Adrenal gland (tissue), 12 donors: ENCODE results near the gene SMIM38. TPM values are rescaled to one million over a fixed set of nuclear protein-coding genes. Genes with fewer than 3 reads are reported as not detected.
"Not testable (repeated sequence)": the region's sequence is repeated elsewhere in the genome, so short reads cannot be mapped to it uniquely, and the experiment has no call there.

ENCODE experiments used
- DNase-seq, 7 donors: peaks; one replicate each; pipeline ENCODE4 v3.0.0-alpha.2; 2019 to 2020
- H3K27ac ChIP-seq, 5 donors: fragments of 200-600 bp; sonication (generic) in 4 of 5; 1 replicate in 3 of 5; 2 replicates in 2 of 5; pipeline versions ENCODE4 v1.5.1 to v1.8.0; 2016 to 2020; ENCODE audit warnings: mild to moderate bottlenecking in 1 of 5
- H3K27me3 ChIP-seq: fragments of 200-600 bp; 2 replicates; pipeline ENCODE4 v1.8.0; 2021
- H3K36me3 ChIP-seq, 2 donors: fragments of 200-600 bp; replicated peaks in 1 of 2; 1 replicate in 1 of 2; 2 replicates in 1 of 2; pipeline versions ENCODE4 v1.5.1 to v1.8.0; 2018 to 2022
- H3K4me1 ChIP-seq, 2 donors: fragments of 200-600 bp; replicated peaks in 1 of 2; 1 replicate in 1 of 2; 2 replicates in 1 of 2; pipeline versions ENCODE4 v1.5.1 to v1.8.0; 2018 to 2021
- H3K4me3 ChIP-seq, 4 donors: fragments of 200-600 bp; sonication (generic) in 3 of 4; one replicate each; pipeline ENCODE4 v1.5.1; 2016 to 2018
- H3K9me3 ChIP-seq, 3 donors: fragments of 200-600 bp; sonication (generic) in 1 of 3; replicated peaks in 1 of 3; 1 replicate in 2 of 3; 2 replicates in 1 of 3; pipeline versions ENCODE4 v1.5.1 to v1.8.0; 2016 to 2021
- POLR2A ChIP-seq, 2 donors: fragments of 450-650 bp; IDR thresholded peaks; one replicate each; pipeline ENCODE4 v1.6.1; 2017; ENCODE audit warnings: antibody characterized with exemption in 2 of 2, mild to moderate bottlenecking in 2 of 2, moderate library complexity in 1 of 2
- WGBS, 4 donors: extraction: QIAGEN DNeasy Blood & Tissue Kit in 2 of 4; methylation state at CpG; one replicate each; pipeline versions ENCODE4 v1.1.5 to v1.1.7; 2013 to 2017; 5-methylcytosine and 5-hydroxymethylcytosine counted together
- intact Hi-C, 2 donors: fragments of 100-400 bp; cut with DNase I; formaldehyde crosslinking; loops; one replicate each; pipeline versions ENCODE4 v1.14.1 to v1.15.0; 2022 to 2023
- polyA plus RNA-seq, 3 donors: library from polyadenylated mRNA; stranded (reverse); fragments of 200-250 nt in 2 of 3; fragments of 350-450 nt in 1 of 3; fragmentation: Illumina TruSeq in 1 of 3; extraction: RNeasy Lipid Tissue Mini Kit (QIAGEN cat#74804) in 1 of 3; gene quantifications; one replicate each; pipeline ENCODE4 v1.2.3, GENCODE V29; 2013 to 2014
- total RNA-seq, 9 donors: library from RNA; depleted of rRNA in 4 of 9; stranded (reverse); fragments of >200 nt in 4 of 9; fragments of 120-200 nt in 1 of 9; fragmentation: NEBNext Ultra II Directional in 1 of 9; extraction: Animal tissue kit (Norgen Biotek cat#: 25700) in 1 of 9; gene quantifications; one replicate each; pipeline versions ENCODE4 v1.1.0 to v1.2.4, GENCODE V29; 2013 to 2023
- TF ChIP-seq, protein P1 (sequence below), 6 experiments: fragments of 450-650 bp in 4 of 6; fragments of 200-600 bp in 2 of 6; sonication (generic) in 1 of 6; IDR thresholded peaks; 1 replicate in 5 of 6; 2 replicates in 1 of 6; pipeline versions ENCODE4 v1.5.1 to v1.8.0; 2016 to 2021; ENCODE audit warnings: antibody characterized with exemption in 6 of 6, mild to moderate bottlenecking in 2 of 6, moderate library complexity in 1 of 6
- donor health status: healthy with polysubstance abuse.
- donor health status: Bipolar disorder and iron deficiency.
- donor health status: DM: yes; HTN: yes; CAD: no.
- donor health status: DM: no; HTN: no; CAD: no.
- donor health status: DM: no; HTN: no; CAD: no.
- donor health status: DM: yes; HTN: yes; CAD: no.

The SMIM38 gene
- total and polyA plus RNA-seq, 12 donors = 0.11 to 0.33 (median 0.16) TPM; not detected in 4

DNA sequence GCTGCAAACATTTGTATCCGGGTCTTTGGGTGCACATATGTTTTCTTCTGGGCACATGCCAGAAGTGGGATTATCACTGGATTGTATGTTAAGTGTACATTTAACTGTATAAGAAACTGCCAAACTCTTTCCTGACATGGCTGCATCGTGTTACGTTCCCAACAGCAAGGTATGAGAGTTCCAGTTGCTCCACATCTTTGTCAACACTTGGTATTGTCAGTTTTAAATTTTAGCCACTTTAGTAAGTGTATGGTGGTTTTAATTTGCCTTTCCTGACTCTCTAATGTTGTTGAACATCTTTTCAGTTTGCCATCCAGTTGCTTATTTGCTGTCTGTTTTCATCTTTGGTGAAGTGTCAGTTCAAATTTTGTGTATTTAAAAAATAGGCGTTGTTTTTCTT lies 22.5 kb upstream of the SMIM38 start:
- Histone ChIP-seq H3K4me3 (no peak overlapping the region), H3K27me3 (peaks cover 7% of the 10 kb centered on the region), H3K4me1 (no peaks in the 10 kb centered on the region), H3K9me3 (no peaks in the 10 kb centered on the region), H3K27ac (no peak overlapping the region), H3K36me3 (no peaks in the 10 kb centered on the region)
- intact Hi-C loops = no loop called here
- 94 to 97% (median 95%) methylated on average over 4 of the region's 4 CpGs for WGBS, 4 donors
- DNase-seq = no peak
- TF ChIP-seq POLR2A (IDR thresholded peaks at IDR 0.05) = no peak
- TF ChIP-seq, protein P1, sequence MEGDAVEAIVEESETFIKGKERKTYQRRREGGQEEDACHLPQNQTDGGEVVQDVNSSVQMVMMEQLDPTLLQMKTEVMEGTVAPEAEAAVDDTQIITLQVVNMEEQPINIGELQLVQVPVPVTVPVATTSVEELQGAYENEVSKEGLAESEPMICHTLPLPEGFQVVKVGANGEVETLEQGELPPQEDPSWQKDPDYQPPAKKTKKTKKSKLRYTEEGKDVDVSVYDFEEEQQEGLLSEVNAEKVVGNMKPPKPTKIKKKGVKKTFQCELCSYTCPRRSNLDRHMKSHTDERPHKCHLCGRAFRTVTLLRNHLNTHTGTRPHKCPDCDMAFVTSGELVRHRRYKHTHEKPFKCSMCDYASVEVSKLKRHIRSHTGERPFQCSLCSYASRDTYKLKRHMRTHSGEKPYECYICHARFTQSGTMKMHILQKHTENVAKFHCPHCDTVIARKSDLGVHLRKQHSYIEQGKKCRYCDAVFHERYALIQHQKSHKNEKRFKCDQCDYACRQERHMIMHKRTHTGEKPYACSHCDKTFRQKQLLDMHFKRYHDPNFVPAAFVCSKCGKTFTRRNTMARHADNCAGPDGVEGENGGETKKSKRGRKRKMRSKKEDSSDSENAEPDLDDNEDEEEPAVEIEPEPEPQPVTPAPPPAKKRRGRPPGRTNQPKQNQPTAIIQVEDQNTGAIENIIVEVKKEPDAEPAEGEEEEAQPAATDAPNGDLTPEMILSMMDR (IDR thresholded peaks at IDR 0.05) = no peak

DNA sequence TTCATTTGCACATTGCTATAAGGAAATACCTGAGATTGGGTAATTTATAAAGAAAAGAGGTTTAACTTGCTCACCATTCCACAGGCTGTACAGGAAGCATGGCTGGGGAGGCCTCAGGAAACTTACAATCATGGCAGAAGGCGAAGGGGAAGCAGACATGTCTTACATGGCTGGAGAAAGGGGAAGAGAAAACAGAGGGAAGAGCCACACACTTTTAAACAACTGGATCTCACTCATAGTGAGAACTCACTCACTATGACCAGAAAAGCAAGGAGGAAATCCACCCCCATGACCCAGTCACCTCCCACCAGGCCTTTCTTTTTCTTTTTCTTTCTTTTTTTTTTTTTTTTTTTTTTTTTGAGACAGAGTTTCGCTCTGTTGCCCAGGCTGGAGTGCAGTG lies 21.6 kb upstream of the SMIM38 start:
- H3K27ac ChIP-seq, H3K9me3 ChIP-seq, H3K4me1 ChIP-seq, H3K36me3 ChIP-seq, H3K27me3 ChIP-seq, intact Hi-C loops, DNase-seq, H3K4me3 ChIP-seq: not testable (repeated sequence)
- WGBS, 4 donors = 87 to 95% (median 91%) methylated on average over 1 to 2 of the region's 2 CpGs

DNA sequence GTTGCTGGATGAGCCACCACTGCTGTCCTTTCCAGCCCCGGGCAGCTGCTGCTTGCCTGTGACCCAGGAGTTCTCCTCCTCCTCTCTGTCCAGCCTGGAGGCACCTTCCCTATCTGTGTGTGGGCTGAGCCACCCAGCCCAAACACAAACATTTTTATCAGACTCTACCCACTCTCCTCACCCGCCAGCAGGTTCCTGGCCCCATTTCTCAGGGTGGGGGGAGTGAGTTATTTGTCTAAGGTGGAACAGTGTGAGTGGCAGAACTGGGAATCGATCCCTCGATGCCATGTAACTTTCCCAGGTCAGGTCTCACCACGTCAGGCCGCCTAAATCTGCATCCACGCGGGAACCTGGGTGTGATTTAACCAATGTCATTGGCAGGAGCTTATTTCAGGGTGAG lies 20.8 kb upstream of the SMIM38 start:
- Histone ChIP-seq H3K9me3 (no peaks in the 10 kb centered on the region), H3K27me3 (peaks cover 7% of the 10 kb centered on the region), H3K27ac (no peak overlapping the region), H3K4me3 (no peak overlapping the region), H3K4me1 (no peaks in the 10 kb centered on the region), H3K36me3 (no peaks in the 10 kb centered on the region)
- DNase-seq = no peak
- intact Hi-C loops = no loop called here
- TF ChIP-seq POLR2A (IDR thresholded peaks at IDR 0.05) = no peak
- TF ChIP-seq, protein P1 (IDR thresholded peaks at IDR 0.05) = no peak
- WGBS, 4 donors = 88 to 94% (median 92%) methylated on average over 5 to 8 of the region's 8 CpGs

DNA sequence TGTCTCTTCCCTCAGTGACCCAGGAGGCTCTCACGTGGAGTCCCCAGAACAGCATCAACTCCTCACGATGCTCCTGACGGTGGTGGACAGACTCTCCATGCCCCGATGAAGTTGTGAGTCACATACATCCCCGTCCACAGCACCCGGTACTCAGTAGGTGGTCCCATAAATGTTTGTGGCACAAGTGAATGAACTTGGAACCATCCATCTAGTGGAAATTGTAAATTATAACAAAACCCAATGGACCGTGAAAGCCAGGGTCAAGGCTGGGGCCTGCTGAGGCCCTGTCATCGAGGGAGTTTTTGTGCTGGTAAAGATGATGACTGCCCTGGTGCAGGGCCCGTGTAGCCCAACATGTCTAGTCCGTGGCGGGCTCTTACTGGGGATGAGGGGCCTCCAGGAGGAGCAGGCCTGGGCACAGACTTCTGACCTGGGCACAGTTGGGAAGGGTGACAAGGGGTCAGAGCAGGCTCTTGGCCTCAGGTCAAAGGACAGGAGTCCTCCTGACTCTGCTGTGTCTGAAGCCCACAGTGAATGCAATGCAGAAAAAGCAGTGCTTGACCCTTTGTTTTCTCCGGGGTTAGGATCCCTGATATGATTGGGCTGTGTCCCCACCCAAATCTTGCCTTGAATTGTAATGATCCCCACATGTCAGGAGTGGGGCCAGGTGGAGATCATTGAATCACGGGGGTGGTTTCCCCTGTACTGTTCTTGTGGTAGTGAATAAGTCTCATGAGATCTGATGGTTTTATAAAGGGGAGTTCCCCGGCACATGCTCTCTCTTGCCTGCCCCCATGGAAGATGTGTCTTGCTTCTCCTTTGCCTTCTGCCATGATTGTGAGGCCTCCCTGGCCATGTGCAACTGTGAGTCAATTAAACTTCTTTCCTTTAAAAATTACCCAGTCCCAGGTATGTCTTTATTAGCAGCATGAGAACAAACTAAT lies 20.0 kb upstream of the SMIM38 start:
- H3K27ac ChIP-seq = no peak overlapping the region
- intact Hi-C loops = no loop called here
- no peaks in the 10 kb centered on the region for H3K4me1 ChIP-seq
- DNase-seq = no peak
- peaks cover 7% of the 10 kb centered on the region for H3K27me3 ChIP-seq
- WGBS, 4 donors = 76 to 84% (median 80%) methylated on average over 11 to 14 of the region's 14 CpGs
- no peak overlapping the region for H3K4me3 ChIP-seq
- TF ChIP-seq POLR2A (IDR thresholded peaks at IDR 0.05) = no peak
- TF ChIP-seq, protein P1 (IDR thresholded peaks at IDR 0.05) = no peak
- no peaks in the 10 kb centered on the region for H3K36me3 ChIP-seq
- H3K9me3 ChIP-seq = no peaks in the 10 kb centered on the region

DNA sequence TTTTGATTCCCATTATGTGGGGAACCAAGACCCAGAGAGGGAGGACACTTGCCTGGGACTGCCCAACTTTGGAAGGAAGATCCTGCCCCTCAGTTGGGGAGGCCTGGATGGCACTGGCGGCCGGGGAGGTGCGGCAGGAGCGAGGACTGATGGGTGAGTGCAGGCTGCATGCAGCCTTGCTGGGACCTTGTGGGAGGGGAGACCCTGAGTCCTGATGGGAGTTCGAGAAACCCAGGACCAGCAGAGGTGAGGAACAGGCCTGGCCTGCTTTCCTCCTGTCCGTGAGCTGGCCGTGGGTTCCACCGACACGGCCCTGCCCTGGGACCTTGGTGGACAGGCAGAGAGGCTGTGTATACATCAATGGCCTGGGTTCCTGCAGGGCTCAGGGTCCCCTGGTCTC lies 19.3 kb upstream of the SMIM38 start:
- Histone ChIP-seq H3K4me1 (no peaks in the 10 kb centered on the region), H3K27ac (no peak overlapping the region), H3K9me3 (no peaks in the 10 kb centered on the region), H3K27me3 (peaks cover 7% of the 10 kb centered on the region), H3K36me3 (no peaks in the 10 kb centered on the region), H3K4me3 (no peak overlapping the region)
- DNase-seq = no peak
- 91 to 96% (median 93%) methylated on average over 7 to 9 of the region's 9 CpGs for WGBS, 4 donors
- TF ChIP-seq POLR2A (IDR thresholded peaks at IDR 0.05) = no peak
- TF ChIP-seq, protein P1 (IDR thresholded peaks at IDR 0.05) = no peak
- intact Hi-C loops = no loop called here
